HFFc6 (cell line): ENCODE results near the gene C10orf90. TPM values are rescaled to one million over a fixed set of nuclear protein-coding genes. Genes with fewer than 3 reads are reported as not detected.

ENCODE experiments used
- DNase-seq: peaks from one replicate; pipeline ENCODE4 v3.0.0-alpha.2; 2018
- H3K27ac Mint-ChIP-seq: 2 replicates; pipeline ENCODE4 v1.8.0; 2020; ENCODE audit warnings: mild to moderate bottlenecking, mixed read lengths
- H3K27me3 Mint-ChIP-seq: 2 replicates; pipeline ENCODE4 v1.8.0; 2021; ENCODE audit warnings: mild to moderate bottlenecking, moderate library complexity, mixed read lengths; ENCODE audit not compliant: insufficient read depth
- H3K36me3 Mint-ChIP-seq: 2 replicates; pipeline ENCODE4 v1.8.0; 2021; ENCODE audit warnings: low read depth, mixed read lengths
- H3K4me1 Mint-ChIP-seq: 2 replicates; pipeline ENCODE4 v1.8.0; 2020; ENCODE audit warnings: low read depth, mixed read lengths
- H3K4me3 Mint-ChIP-seq: 2 replicates; pipeline ENCODE4 v1.8.0; 2020; ENCODE audit warnings: mild to moderate bottlenecking, moderate library complexity, mixed read lengths
- H3K9me3 Mint-ChIP-seq: 2 replicates; pipeline ENCODE4 v1.8.0; 2020; ENCODE audit warnings: mild to moderate bottlenecking, mixed read lengths
- CTCF ChIP-seq: fragments of 200-600 bp; sonication (generic); IDR thresholded peaks from 2 replicates; pipeline ENCODE4 v1.5.0; 2021; ENCODE audit warnings: antibody characterized with exemption, mild to moderate bottlenecking
- total RNA-seq, 6 experiments: library from RNA; stranded (reverse); fragmentation: NEBNext Ultra II Directional; extraction: Animal tissue kit (Norgen Biotek cat#: 25700); gene quantifications; 2 replicates in 1 of 6; 3 replicates in 5 of 6; pipeline ENCODE4 v1.2.3, GENCODE V29; 2021

C10orf90 gene
- total RNA-seq, 6 experiments from 2014 or later: not detected

- TF ChIP-seq CTCF: no peak
- H3K9me3 Mint-ChIP-seq: peaks cover 8% of the 10 kb centered on the region; the same call in 1 of the 2 replicates
- H3K27ac Mint-ChIP-seq: no peak overlapping the region
- no peaks in the 10 kb centered on the region for H3K4me1 Mint-ChIP-seq
- peaks cover 6% of the 10 kb centered on the region for H3K27me3 Mint-ChIP-seq
- no peaks in the 10 kb centered on the region for H3K36me3 Mint-ChIP-seq
- DNase-seq: no peak
- no peak overlapping the region for H3K4me3 Mint-ChIP-seq
These were observed 35.6 kb upstream of the C10orf90 start for GRCh38 chr10:126705951-126706565.

- peaks cover 3% of the 10 kb centered on the region for H3K27me3 Mint-ChIP-seq
- peaks cover 11% of the 10 kb centered on the region; the same call in 1 of the 2 replicates for H3K9me3 Mint-ChIP-seq
- H3K4me1 Mint-ChIP-seq: no peaks in the 10 kb centered on the region
These were observed 34.6 kb upstream of the C10orf90 start for GRCh38 chr10:126705131-126705530.

DNA sequence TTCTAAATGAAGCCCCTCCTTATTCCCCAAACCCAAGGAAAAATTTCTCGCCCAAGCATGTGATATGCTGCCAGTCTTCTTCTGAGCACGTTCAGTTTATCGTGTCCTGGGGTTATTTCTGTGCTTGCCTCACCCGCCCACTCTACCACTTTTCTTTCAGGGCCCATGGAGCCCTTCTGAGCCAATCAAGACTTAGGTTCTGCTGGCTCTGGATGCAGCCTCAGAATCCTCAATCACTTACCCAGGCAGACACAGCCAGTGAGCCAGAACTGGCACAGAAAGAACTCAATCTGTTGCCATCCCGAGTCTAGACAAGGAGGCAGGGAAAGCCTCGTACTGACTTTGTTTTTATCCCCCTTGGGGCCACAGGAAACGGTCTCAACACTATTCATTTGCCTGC lies 34.2 kb upstream of the C10orf90 start:
- no peak overlapping the region for H3K4me3 Mint-ChIP-seq
- H3K27me3 Mint-ChIP-seq: peaks cover 3% of the 10 kb centered on the region
- no peak for DNase-seq
- TF ChIP-seq CTCF: no peak
- H3K9me3 Mint-ChIP-seq: peaks cover 11% of the 10 kb centered on the region; the same call in 1 of the 2 replicates
- H3K4me1 Mint-ChIP-seq: no peaks in the 10 kb centered on the region
- H3K27ac Mint-ChIP-seq: no peak overlapping the region
- H3K36me3 Mint-ChIP-seq: no peaks in the 10 kb centered on the region

More at GRCh38 chr10:126705131-126705530, 34.6 kb upstream of the C10orf90 start:
- DNase-seq: no peak
- Mint-ChIP-seq H3K36me3 (no peaks in the 10 kb centered on the region), H3K4me3 (no peak overlapping the region), H3K27ac (no peak overlapping the region)
- no peak for TF ChIP-seq CTCF

- Mint-ChIP-seq H3K27me3 (no peaks in the 10 kb centered on the region; the same call in none of the 2 replicates), H3K4me3 (no peak overlapping the region), H3K9me3 (peaks cover 19% of the 10 kb centered on the region; the same call in 1 of the 2 replicates), H3K27ac (no peak overlapping the region), H3K36me3 (no peaks in the 10 kb centered on the region), H3K4me1 (no peaks in the 10 kb centered on the region)
- DNase-seq: no peak
- TF ChIP-seq CTCF: no peak
These were observed 31.7 kb upstream of the C10orf90 start for GRCh38 chr10:126702181-126702580.

GRCh38 chr10:126701526-126701925 lies 31.0 kb upstream of the C10orf90 start:
- Mint-ChIP-seq H3K9me3 (peaks cover 19% of the 10 kb centered on the region; the same call in 1 of the 2 replicates), H3K4me1 (no peaks in the 10 kb centered on the region), H3K36me3 (no peaks in the 10 kb centered on the region), H3K27me3 (no peaks in the 10 kb centered on the region; the same call in none of the 2 replicates), H3K4me3 (no peak overlapping the region), H3K27ac (no peak overlapping the region)
- TF ChIP-seq CTCF: no peak
- no peak for DNase-seq
